HepG2 (cell line): Measurements from ENCODE around the gene AGBL1. TPM values are rescaled to one million over a fixed set of nuclear protein-coding genes. Genes with fewer than 3 reads are reported as not detected.

ENCODE experiments used
- ATAC-seq: fragments of 200-7000 bp; cut with Tn5 transposase; 3 replicates; pipeline ENCODE4 v1.9.1; 2020; ENCODE audit warnings: mild to moderate bottlenecking, moderate library complexity
- BruUV-seq: library from RNA; stranded (reverse); fragments of 400-500 nt; replicated peaks from 2 replicates; lab custom pipeline; 2021; lab: Mats Ljungman, UMichigan
- CTCF ChIA-PET: fragments of 300-600 bp; formaldehyde crosslinking; extraction: SDS; loops from one replicate; lab custom pipeline; 2021; ENCODE audit warnings: low total read pairs, inconsistent platforms, low intra/inter-chr PET ratio; lab: Yijun Ruan, JAX
- POLR2A ChIA-PET: fragments of 350-600 bp; sonication (Branson Sonifier 250); formaldehyde crosslinking; loops from one replicate; lab custom pipeline; 2020; ENCODE audit warnings: antibody characterized with exemption, inconsistent platforms; lab: Yijun Ruan, JAX
- DNase-seq: peaks from one replicate; pipeline ENCODE4 v3.0.0-alpha.2; 2015; ENCODE audit warnings: low spot score
- FAIRE-seq: peaks from 3 replicates; lab custom pipeline; 2011; peaks lifted over from hg19 to GRCh38; lab: Jason Lieb, UNC
- H2AFZ ChIP-seq: one replicate; pipeline ENCODE4 v1.6.1; 2011; ENCODE audit warnings: low read length, inconsistent platforms
- H3K27ac ChIP-seq: fragments of 300-600 bp; 3 replicates; pipeline ENCODE4 v1.8.0; 2011; ENCODE audit warnings: mixed run types, mild to moderate bottlenecking, mixed read lengths, low read length, inconsistent platforms; ENCODE audit not compliant: insufficient read depth; ENCODE audit errors: extremely low read length
- H3K27me3 ChIP-seq, 2 experiments: fragments of 200-600 bp in 1 of 2; 2 replicates in 1 of 2; 3 replicates in 1 of 2; pipeline versions ENCODE4 v1.6.0 to v1.8.0; 2011; ENCODE audit warnings: low read length in 2 of 2, mild to moderate bottlenecking in 2 of 2, moderate library complexity in 2 of 2, inconsistent platforms in 1 of 2; ENCODE audit not compliant: insufficient read depth in 2 of 2, control insufficient read depth in 1 of 2
- H3K36me3 ChIP-seq, 2 experiments: fragments of 200-600 bp in 1 of 2; replicated peaks in 1 of 2; 2 replicates in 1 of 2; 3 replicates in 1 of 2; pipeline versions ENCODE4 v1.5.1 to v1.8.0; 2011; ENCODE audit warnings: low read length in 2 of 2, inconsistent platforms in 1 of 2; ENCODE audit not compliant: insufficient read depth in 2 of 2, control insufficient read depth in 1 of 2
- H3K4me1 ChIP-seq: 2 replicates; pipeline ENCODE4 v1.5.1; 2012; ENCODE audit warnings: low read length, inconsistent platforms; ENCODE audit not compliant: insufficient read depth
- H3K4me2 ChIP-seq: 2 replicates; pipeline ENCODE4 v1.6.0; 2011; ENCODE audit warnings: low read depth, low read length, inconsistent platforms
- H3K4me3 ChIP-seq, 3 experiments: fragments of 200-600 bp in 1 of 3; sonication (generic), shearing (Covaris generic) in 1 of 3; replicated peaks in 1 of 3; 2 replicates each; pipeline ENCODE4 v1.5.1; 2011 to 2016; ENCODE audit warnings: low read length in 3 of 3, inconsistent platforms in 2 of 3, low read depth in 2 of 3, mild to moderate bottlenecking in 2 of 3, control low read depth in 1 of 3, mixed read lengths in 1 of 3; ENCODE audit not compliant: insufficient read depth in 1 of 3
- H3K79me2 ChIP-seq: one replicate; pipeline ENCODE4 v1.6.1; 2011; ENCODE audit warnings: low read length, inconsistent platforms; ENCODE audit not compliant: insufficient read depth
- H3K9ac ChIP-seq: 2 replicates; pipeline ENCODE4 v1.6.0; 2011; ENCODE audit warnings: mild to moderate bottlenecking, low read depth, low read length, inconsistent platforms; ENCODE audit not compliant: insufficient read depth
- H3K9me3 ChIP-seq: 2 replicates; pipeline ENCODE4 v1.5.1; 2012; ENCODE audit warnings: mild to moderate bottlenecking, low read length
- H4K20me1 ChIP-seq: 2 replicates; pipeline ENCODE4 v1.6.0; 2011; ENCODE audit warnings: inconsistent platforms, mild to moderate bottlenecking, low read length, moderate library complexity; ENCODE audit not compliant: insufficient read depth
- FOXA1 ChIP-seq, 2 experiments: fragments of 450-650 bp in 1 of 2; sonication (generic) in 1 of 2; formaldehyde crosslinking in 1 of 2; IDR thresholded peaks; 2 replicates each; pipeline versions ENCODE4 v1.4.0 to v1.6.1; 2016 to 2020; ENCODE audit warnings: missing genetic modification reagents in 1 of 2
- FOXJ3 ChIP-seq: sonication (generic); formaldehyde crosslinking; IDR thresholded peaks from 2 replicates; pipeline ENCODE4 v1.4.0; 2020; ENCODE audit warnings: missing genetic modification reagents, mild to moderate bottlenecking, borderline replicate concordance
- GATA4 ChIP-seq: sonication (generic); IDR thresholded peaks from 2 replicates; pipeline ENCODE4 v1.6.1; 2016; ENCODE audit warnings: antibody characterized with exemption, low read depth, borderline replicate concordance
- SAP130 ChIP-seq: IDR thresholded peaks from 2 replicates; pipeline ENCODE4 v1.6.1; 2016; ENCODE audit warnings: low read depth
- STAT5B ChIP-seq: sonication (generic); formaldehyde crosslinking; IDR thresholded peaks from 2 replicates; pipeline ENCODE4 v1.4.0; 2020; ENCODE audit warnings: missing genetic modification reagents
- ZNF205 ChIP-seq: IDR thresholded peaks from 2 replicates; pipeline ENCODE4 v1.6.1; 2018; ENCODE audit warnings: missing biosample characterization, missing genetic modification reagents
- ZNF326 ChIP-seq: sonication (generic); formaldehyde crosslinking; IDR thresholded peaks from 2 replicates; pipeline ENCODE4 v1.4.0; 2020; ENCODE audit warnings: missing genetic modification reagents, borderline replicate concordance
- WGBS: methylation state at CpG from one replicate; pipeline ENCODE4 v1.1.6; 2017; ENCODE audit warnings: low lambda C conversion rate; 5-methylcytosine and 5-hydroxymethylcytosine counted together
- in situ Hi-C: cut with HindIII; loops from 2 replicates; pipeline ENCODE4 v1.10.0; 2017; ENCODE audit warnings: low pct_unique_long_range_greater_than_20kb; ENCODE audit not compliant: extremely low pct_ligation_motif_present
- intact Hi-C: fragments of 100-400 bp; cut with micrococcal nuclease; formaldehyde crosslinking; loops from one replicate; pipeline ENCODE4 v1.10.0; 2022; ENCODE audit not compliant: unreplicated experiment
- polyA plus RNA-seq, 8 experiments: library from polyadenylated mRNA; depleted of rRNA in 3 of 8; stranded (reverse) in 7 of 8; unstranded in 1 of 8; fragments of >200 nt; fragmentation: Illumina TruSeq in 4 of 8; extraction: Trizol in 4 of 8; gene quantifications; 2 replicates each; pipeline versions ENCODE4 v1.2.1 to v1.2.3, GENCODE V29; 2011 to 2016; ENCODE audit warnings: low read depth in 4 of 8, missing spikeins in 1 of 8, mixed read lengths in 1 of 8; ENCODE audit not compliant: insufficient read depth in 1 of 8
- total RNA-seq, 5 experiments: library from RNA; depleted of rRNA; stranded (reverse); fragments of >200 nt; fragmentation: Illumina TruSeq; extraction: Trizol; gene quantifications; 2 replicates each; pipeline ENCODE4 v1.2.3, GENCODE V29; 2016; ENCODE audit warnings: low read depth in 1 of 5
- TF ChIP-seq, protein P1 (sequence below), 2 experiments: sonication (generic) in 1 of 2; formaldehyde crosslinking in 1 of 2; IDR thresholded peaks; 2 replicates each; pipeline versions ENCODE4 v1.6.1 to v1.9.0; 2014 to 2022; ENCODE audit warnings: antibody characterized with exemption in 1 of 2, borderline replicate concordance in 1 of 2, inconsistent platforms in 1 of 2, low read depth in 1 of 2, missing genetic modification reagents in 1 of 2
- TF ChIP-seq, protein P2 (sequence below): sonication (generic); formaldehyde crosslinking; IDR thresholded peaks from 2 replicates; pipeline ENCODE4 v1.8.0; 2022; ENCODE audit warnings: missing genetic modification reagents, low read depth, mild to moderate bottlenecking, borderline replicate concordance
- TF ChIP-seq, protein P3 (sequence below): sonication (generic); formaldehyde crosslinking; IDR thresholded peaks from 2 replicates; pipeline ENCODE4 v1.4.0; 2020; ENCODE audit warnings: mild to moderate bottlenecking, missing genetic modification reagents
- TF ChIP-seq, protein P4 (sequence below): fragments of 450-650 bp; IDR thresholded peaks from 2 replicates; pipeline ENCODE4 v1.6.1; 2017

The AGBL1 gene
- total and polyA plus RNA-seq, 2 of the 13 experiments (the other 11 are each of a cell fraction or from before 2014, with no cell fraction given): 0.01 TPM; not detected in 1

DNA sequence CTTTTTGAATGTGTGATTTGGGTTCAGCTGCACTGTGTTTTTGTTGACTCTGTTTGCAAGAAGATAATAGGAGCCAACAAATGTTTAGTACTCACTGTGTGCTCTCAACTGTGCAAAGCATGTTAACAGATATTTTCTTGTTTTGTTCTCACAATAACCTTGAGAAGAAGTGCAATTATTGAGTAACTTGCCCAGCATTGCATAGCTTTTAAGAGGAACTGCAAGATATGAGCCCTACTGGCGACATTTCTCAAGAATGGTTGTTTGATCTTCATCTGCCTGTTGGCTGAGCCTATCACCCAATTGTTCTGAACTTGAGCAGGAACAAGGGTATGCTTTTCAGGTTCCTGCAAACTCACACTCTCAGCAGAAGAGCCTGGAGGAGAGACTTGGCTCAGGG, 43.4 kb upstream of the AGBL1 start:
- in situ Hi-C loops: no loop called here
- no peaks in the 10 kb centered on the region for H4K20me1 ChIP-seq
- POLR2A ChIA-PET: no interaction called here
- 0% methylated on average over 1 of the region's 1 CpG for WGBS
- no peak overlapping the region for H2AFZ ChIP-seq
- H3K9ac ChIP-seq: no peak overlapping the region
- no peaks in the 10 kb centered on the region for H3K27me3 ChIP-seq
- no peaks in the 10 kb centered on the region for H3K4me1 ChIP-seq
- ATAC-seq: no peak
- no peak for DNase-seq
- H3K9me3 ChIP-seq: no peaks in the 10 kb centered on the region
- BruUV-seq: no TSS peak
- H3K79me2 ChIP-seq: no peaks in the 10 kb centered on the region
- no peak overlapping the region for H3K4me2 ChIP-seq
- CTCF ChIA-PET: no interaction called here
- H3K36me3 ChIP-seq: no peaks in the 10 kb centered on the region
- intact Hi-C loops: no loop called here
- H3K4me3 ChIP-seq: no peak overlapping the region
- no peak overlapping the region for H3K27ac ChIP-seq
- FAIRE-seq: no peak
- TF ChIP-seq STAT5B (CRISPR knock-in tag) (no peak), GATA4 (no peak), FOXJ3 (CRISPR knock-in tag) (no peak), ZNF326 (CRISPR knock-in tag) (no peak), FOXA1 (IDR thresholded peaks at IDR 0.05) (no peak), FOXA1 (CRISPR knock-in tag; IDR thresholded peaks at IDR 0.05) (no peak), ZNF205 (CRISPR knock-in tag) (no peak), SAP130 (CRISPR knock-in tag) (no peak)
- TF ChIP-seq, protein P1, sequence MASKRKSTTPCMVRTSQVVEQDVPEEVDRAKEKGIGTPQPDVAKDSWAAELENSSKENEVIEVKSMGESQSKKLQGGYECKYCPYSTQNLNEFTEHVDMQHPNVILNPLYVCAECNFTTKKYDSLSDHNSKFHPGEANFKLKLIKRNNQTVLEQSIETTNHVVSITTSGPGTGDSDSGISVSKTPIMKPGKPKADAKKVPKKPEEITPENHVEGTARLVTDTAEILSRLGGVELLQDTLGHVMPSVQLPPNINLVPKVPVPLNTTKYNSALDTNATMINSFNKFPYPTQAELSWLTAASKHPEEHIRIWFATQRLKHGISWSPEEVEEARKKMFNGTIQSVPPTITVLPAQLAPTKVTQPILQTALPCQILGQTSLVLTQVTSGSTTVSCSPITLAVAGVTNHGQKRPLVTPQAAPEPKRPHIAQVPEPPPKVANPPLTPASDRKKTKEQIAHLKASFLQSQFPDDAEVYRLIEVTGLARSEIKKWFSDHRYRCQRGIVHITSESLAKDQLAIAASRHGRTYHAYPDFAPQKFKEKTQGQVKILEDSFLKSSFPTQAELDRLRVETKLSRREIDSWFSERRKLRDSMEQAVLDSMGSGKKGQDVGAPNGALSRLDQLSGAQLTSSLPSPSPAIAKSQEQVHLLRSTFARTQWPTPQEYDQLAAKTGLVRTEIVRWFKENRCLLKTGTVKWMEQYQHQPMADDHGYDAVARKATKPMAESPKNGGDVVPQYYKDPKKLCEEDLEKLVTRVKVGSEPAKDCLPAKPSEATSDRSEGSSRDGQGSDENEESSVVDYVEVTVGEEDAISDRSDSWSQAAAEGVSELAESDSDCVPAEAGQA (IDR thresholded peaks at IDR 0.05; ENCODE audit: low read depth): no peak
- TF ChIP-seq, protein P1 (CRISPR knock-in tag; IDR thresholded peaks at IDR 0.05; ENCODE audit: borderline replicate concordance): no peak
- TF ChIP-seq, protein P2, sequence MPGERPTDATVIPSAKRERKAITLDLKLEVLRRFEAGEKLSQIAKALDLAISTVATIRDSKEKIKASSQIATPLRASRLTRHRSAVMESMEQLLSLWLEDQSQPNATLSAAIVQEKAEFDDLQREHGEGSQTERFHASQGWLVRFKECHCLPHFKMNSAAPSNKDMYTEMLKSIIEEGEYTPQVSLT (CRISPR knock-in tag): no peak
- TF ChIP-seq, protein P3, sequence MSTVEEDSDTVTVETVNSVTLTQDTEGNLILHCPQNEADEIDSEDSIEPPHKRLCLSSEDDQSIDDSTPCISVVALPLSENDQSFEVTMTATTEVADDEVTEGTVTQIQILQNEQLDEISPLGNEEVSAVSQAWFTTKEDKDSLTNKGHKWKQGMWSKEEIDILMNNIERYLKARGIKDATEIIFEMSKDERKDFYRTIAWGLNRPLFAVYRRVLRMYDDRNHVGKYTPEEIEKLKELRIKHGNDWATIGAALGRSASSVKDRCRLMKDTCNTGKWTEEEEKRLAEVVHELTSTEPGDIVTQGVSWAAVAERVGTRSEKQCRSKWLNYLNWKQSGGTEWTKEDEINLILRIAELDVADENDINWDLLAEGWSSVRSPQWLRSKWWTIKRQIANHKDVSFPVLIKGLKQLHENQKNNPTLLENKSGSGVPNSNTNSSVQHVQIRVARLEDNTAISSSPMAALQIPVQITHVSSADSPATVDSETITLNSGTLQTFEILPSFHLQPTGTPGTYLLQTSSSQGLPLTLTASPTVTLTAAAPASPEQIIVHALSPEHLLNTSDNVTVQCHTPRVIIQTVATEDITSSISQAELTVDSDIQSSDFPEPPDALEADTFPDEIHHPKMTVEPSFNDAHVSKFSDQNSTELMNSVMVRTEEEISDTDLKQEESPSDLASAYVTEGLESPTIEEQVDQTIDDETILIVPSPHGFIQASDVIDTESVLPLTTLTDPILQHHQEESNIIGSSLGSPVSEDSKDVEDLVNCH (CRISPR knock-in tag): no peak
- TF ChIP-seq, protein P4, sequence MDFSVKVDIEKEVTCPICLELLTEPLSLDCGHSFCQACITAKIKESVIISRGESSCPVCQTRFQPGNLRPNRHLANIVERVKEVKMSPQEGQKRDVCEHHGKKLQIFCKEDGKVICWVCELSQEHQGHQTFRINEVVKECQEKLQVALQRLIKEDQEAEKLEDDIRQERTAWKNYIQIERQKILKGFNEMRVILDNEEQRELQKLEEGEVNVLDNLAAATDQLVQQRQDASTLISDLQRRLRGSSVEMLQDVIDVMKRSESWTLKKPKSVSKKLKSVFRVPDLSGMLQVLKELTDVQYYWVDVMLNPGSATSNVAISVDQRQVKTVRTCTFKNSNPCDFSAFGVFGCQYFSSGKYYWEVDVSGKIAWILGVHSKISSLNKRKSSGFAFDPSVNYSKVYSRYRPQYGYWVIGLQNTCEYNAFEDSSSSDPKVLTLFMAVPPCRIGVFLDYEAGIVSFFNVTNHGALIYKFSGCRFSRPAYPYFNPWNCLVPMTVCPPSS: no peak
